Measurements from ENCODE around the gene HELZ2.

DNA sequence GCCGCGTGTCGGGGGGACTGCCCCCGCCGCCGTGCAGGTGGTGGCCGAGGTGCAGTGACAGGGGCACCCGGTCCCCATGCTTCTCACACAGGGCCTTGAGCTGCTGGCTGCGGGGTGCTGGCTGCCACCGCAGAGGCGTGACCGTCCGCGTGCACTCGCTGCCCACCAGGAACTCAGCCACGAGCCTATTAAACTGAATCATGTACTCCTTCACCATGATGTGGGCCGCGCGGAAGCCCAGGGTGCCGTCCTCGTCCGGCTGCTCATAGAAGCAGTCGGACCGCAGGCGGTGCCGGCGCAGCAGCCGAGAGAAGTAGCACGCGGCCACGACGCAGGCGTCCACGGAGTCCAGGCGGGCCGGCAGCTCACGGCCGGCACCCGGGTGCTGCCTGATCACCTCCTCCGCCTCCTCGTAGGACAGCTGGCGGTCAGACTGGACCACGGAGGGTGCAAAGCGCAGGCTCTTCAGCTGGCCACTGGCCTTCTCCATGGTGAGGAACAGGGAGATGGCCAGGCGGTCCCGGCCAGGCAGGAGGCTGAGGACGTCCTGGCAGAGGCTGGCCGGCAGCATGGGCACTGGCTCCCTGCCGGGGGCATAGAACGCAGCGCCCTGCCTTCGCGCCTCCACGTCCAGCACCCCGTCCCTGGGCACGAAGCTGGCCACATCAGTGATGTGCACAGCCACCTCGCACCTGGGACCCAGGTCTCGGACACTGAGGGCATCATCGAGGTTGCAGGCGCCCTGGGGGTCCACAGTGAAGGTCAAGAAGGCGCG, 9.8 kb downstream of the HELZ2 start:
- TF ChIP-seq EZH2 (IDR thresholded peaks at IDR 0.05; ENCODE audit: borderline replicate concordance, insufficient read depth, low read depth, low read length, poor library complexity, severe bottlenecking), result no peak
- TF ChIP-seq, protein P1, sequence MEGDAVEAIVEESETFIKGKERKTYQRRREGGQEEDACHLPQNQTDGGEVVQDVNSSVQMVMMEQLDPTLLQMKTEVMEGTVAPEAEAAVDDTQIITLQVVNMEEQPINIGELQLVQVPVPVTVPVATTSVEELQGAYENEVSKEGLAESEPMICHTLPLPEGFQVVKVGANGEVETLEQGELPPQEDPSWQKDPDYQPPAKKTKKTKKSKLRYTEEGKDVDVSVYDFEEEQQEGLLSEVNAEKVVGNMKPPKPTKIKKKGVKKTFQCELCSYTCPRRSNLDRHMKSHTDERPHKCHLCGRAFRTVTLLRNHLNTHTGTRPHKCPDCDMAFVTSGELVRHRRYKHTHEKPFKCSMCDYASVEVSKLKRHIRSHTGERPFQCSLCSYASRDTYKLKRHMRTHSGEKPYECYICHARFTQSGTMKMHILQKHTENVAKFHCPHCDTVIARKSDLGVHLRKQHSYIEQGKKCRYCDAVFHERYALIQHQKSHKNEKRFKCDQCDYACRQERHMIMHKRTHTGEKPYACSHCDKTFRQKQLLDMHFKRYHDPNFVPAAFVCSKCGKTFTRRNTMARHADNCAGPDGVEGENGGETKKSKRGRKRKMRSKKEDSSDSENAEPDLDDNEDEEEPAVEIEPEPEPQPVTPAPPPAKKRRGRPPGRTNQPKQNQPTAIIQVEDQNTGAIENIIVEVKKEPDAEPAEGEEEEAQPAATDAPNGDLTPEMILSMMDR (IDR thresholded peaks at IDR 0.05), result no peak
